IPS-20b (cell line): ENCODE data around the gene PGM5.

ENCODE experiments used
- H3K27ac ChIP-seq: one replicate; pipeline ENCODE4 v1.5.1; 2013; ENCODE audit warnings: low read length
- H3K27me3 ChIP-seq: 2 replicates; pipeline ENCODE4 v1.6.1; 2013; ENCODE audit warnings: mild to moderate bottlenecking, low read length, inconsistent platforms; ENCODE audit not compliant: insufficient read depth
- H3K36me3 ChIP-seq: 2 replicates; pipeline ENCODE4 v1.6.1; 2013; ENCODE audit warnings: low read depth, mild to moderate bottlenecking, inconsistent platforms, low read length, moderate library complexity; ENCODE audit not compliant: insufficient read depth
- H3K4me1 ChIP-seq: 2 replicates; pipeline ENCODE4 v1.6.1; 2013; ENCODE audit warnings: mild to moderate bottlenecking, control low read depth, inconsistent platforms, low read length, moderate library complexity; ENCODE audit not compliant: insufficient read depth
- H3K4me3 ChIP-seq: 2 replicates; pipeline ENCODE4 v1.5.1; 2013; ENCODE audit warnings: mild to moderate bottlenecking, low read length, inconsistent platforms
- H3K9ac ChIP-seq: 2 replicates; pipeline ENCODE4 v1.6.1; 2013; ENCODE audit warnings: low read depth, mild to moderate bottlenecking, inconsistent platforms, low read length, moderate library complexity
- H3K9me3 ChIP-seq: 2 replicates; pipeline ENCODE4 v1.6.1; 2013; ENCODE audit warnings: mild to moderate bottlenecking, low read depth, low read length, inconsistent platforms; ENCODE audit not compliant: insufficient read depth

The PGM5 gene

GRCh38 chr9:68523367-68523936 lies 167.0 kb downstream of the PGM5 start:
- Histone ChIP-seq H3K9ac (no peak overlapping the region), H3K36me3 (no peaks in the 10 kb centered on the region), H3K4me1 (no peaks in the 10 kb centered on the region), H3K27me3 (peaks cover 63% of the 10 kb centered on the region), H3K27ac (no peak overlapping the region), H3K4me3 (no peak overlapping the region), H3K9me3 (no peaks in the 10 kb centered on the region)

- Histone ChIP-seq H3K4me1 (no peaks in the 10 kb centered on the region), H3K27ac (no peak overlapping the region), H3K4me3 (no peak overlapping the region), H3K36me3 (no peaks in the 10 kb centered on the region), H3K27me3 (peaks cover 76% of the 10 kb centered on the region), H3K9me3 (no peaks in the 10 kb centered on the region), H3K9ac (no peak overlapping the region)
Measured at GRCh38 chr9:68530618-68531017, 174.2 kb downstream of the PGM5 start.

DNA sequence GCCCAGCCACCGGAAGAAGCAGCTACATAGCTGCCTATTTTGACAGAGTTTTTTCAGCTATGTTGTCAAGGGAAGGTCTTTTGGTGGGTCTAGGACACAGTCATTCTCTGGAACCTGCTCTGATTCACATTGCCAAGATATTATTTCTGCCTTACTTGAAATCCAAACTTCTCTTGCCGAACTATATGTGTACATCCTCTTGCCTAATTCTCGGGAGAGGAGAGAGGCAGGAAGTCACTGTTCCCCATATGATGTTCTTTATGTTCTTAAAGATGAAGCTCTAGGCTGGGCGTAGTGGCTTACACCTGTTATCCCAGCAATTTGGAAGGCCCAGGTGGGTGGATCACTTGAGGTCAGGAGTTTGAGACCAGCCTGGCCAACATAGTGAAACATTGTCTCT lies 175.7 kb downstream of the PGM5 start:
- Histone ChIP-seq H3K4me3 (no peak overlapping the region), H3K27me3 (peaks cover 72% of the 10 kb centered on the region), H3K9me3 (no peaks in the 10 kb centered on the region), H3K4me1 (no peaks in the 10 kb centered on the region), H3K27ac (no peak overlapping the region), H3K36me3 (no peaks in the 10 kb centered on the region), H3K9ac (no peak overlapping the region)

- H3K9me3 ChIP-seq = no peaks in the 10 kb centered on the region
- no peak overlapping the region for H3K9ac ChIP-seq
- H3K36me3 ChIP-seq = no peaks in the 10 kb centered on the region
- peaks cover 67% of the 10 kb centered on the region for H3K27me3 ChIP-seq
- H3K4me1 ChIP-seq = no peaks in the 10 kb centered on the region
- no peak overlapping the region for H3K4me3 ChIP-seq
- no peak overlapping the region for H3K27ac ChIP-seq
Measured at GRCh38 chr9:68533678-68534077, 177.3 kb downstream of the PGM5 start.

DNA sequence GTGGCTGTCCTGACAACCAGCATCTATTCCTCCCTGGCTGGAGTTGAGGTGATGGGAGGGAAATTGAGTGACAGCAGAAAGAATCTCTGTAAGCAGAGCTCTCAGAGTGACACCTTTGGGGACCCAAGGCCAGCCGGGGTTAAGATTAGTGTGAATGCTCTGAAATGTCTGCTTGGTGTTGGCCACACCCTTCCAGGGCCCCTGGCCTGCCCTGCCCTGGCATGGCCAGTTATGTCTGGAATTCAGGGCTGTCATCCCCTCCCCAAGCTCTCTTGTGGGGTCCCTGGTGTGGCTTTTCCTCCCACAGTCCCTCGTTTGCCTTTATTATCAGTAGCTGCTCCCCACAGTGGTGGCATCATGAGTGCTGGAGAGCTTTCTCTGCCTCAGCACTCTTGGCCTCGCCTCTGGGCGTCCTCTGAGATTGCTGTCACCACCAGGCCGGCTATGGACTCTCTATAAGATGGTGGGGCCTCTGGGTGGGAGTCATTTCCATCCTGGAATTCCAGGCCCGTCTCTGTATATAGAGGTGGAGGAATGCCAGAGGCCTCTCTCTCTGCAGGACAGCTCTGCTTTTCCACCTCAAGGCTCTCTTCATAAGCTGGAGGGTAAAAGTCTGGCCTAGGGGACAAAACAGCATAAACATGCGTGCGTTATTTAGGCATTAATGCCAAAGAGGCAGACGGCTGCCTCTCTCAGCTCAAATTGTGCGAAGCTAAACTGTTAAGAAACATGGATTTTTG lies 180.6 kb downstream of the PGM5 start:
- Histone ChIP-seq H3K4me1 (no peaks in the 10 kb centered on the region), H3K36me3 (no peaks in the 10 kb centered on the region), H3K9me3 (no peaks in the 10 kb centered on the region), H3K9ac (no peak overlapping the region), H3K4me3 (no peak overlapping the region), H3K27ac (no peak overlapping the region), H3K27me3 (peaks cover 45% of the 10 kb centered on the region; the same call in 1 of the 2 replicates)

DNA sequence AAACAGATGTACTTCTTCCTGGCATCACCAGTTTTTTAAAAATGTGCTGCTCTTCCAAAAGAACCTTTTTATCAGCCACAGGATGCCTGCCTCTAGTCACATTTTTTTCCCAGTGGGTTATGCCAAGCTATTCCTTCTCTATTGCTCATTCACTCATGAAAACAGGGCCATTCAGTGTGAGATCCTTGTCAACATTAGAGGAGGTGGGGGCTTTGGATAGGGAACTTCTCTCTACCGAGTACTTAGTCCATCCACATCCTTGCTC lies 181.1 kb downstream of the PGM5 start:
- Histone ChIP-seq H3K9me3 (no peaks in the 10 kb centered on the region), H3K27me3 (peaks cover 47% of the 10 kb centered on the region; the same call in 1 of the 2 replicates), H3K9ac (no peak overlapping the region), H3K4me1 (no peaks in the 10 kb centered on the region), H3K4me3 (no peak overlapping the region), H3K27ac (no peak overlapping the region), H3K36me3 (no peaks in the 10 kb centered on the region)

GRCh38 chr9:68538200-68538599 lies 181.8 kb downstream of the PGM5 start:
- Histone ChIP-seq H3K9ac (no peak overlapping the region), H3K4me1 (no peaks in the 10 kb centered on the region), H3K36me3 (no peaks in the 10 kb centered on the region), H3K9me3 (no peaks in the 10 kb centered on the region), H3K27me3 (peaks cover 49% of the 10 kb centered on the region; the same call in 1 of the 2 replicates), H3K27ac (no peak overlapping the region), H3K4me3 (no peak overlapping the region)

- Histone ChIP-seq H3K27ac (no peak within 1 kb of the TSS), H3K27me3 (peaks cover 31% of the 10 kb centered on the region; the same call in 1 of the 2 replicates), H3K36me3 (no peaks in the 10 kb centered on the region), H3K4me1 (no peaks in the 10 kb centered on the region), H3K9me3 (no peaks in the 10 kb centered on the region), H3K9ac (no peak within 1 kb of the TSS), H3K4me3 (no peak within 1 kb of the TSS)
Measured at GRCh38 chr9:68540712-68541535, 184.5 kb downstream of the PGM5 start, which contains the start of gene TMEM252. Gene TMEM252 (minus strand): TSS chr9:68540883. CDS start chr9:68540814, 69 bp downstream.

GRCh38 chr9:68541568-68541967 lies 185.2 kb downstream of the PGM5 start:
- H3K4me1 ChIP-seq = no peaks in the 10 kb centered on the region
- no peak overlapping the region for H3K27ac ChIP-seq
- no peak overlapping the region for H3K9ac ChIP-seq
- peaks cover 30% of the 10 kb centered on the region; the same call in 1 of the 2 replicates for H3K27me3 ChIP-seq
- H3K9me3 ChIP-seq = no peaks in the 10 kb centered on the region
- H3K36me3 ChIP-seq = no peaks in the 10 kb centered on the region
- H3K4me3 ChIP-seq = no peak overlapping the region

DNA sequence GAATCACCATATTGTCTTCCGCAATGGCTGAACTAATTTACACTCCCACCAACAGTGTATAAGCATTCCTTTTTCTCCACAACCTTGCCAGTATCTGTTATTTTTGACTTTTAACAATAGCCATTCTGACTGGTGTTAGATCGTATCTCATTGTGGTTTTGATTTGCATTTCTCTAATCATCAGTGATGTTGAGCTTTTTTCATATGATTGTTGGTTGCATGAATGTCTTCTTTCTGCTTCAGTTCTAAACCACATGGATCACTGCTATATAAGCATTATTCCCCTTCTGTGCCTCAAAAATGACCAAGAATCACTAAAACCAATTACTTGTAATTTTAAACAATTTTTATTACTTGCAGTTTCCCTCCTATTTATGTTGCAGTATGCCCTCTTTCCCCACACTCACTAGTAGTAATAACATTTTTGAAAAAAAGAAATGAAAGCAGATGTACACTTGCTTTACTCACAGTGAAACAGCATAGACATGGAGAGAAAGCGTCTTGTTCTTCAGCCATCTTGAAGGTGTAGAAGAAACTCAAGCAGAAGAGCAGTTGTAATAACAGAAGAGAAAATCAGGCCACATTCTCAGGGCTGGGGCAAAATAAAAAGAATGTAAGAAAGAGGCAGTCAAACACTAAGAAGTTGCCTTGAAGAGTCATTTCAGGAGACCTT lies 188.8 kb downstream of the PGM5 start:
- no peak overlapping the region for H3K4me3 ChIP-seq
- no peaks in the 10 kb centered on the region for H3K9me3 ChIP-seq
- H3K36me3 ChIP-seq = no peaks in the 10 kb centered on the region
- H3K27ac ChIP-seq = no peak overlapping the region
- H3K27me3 ChIP-seq = peaks cover 19% of the 10 kb centered on the region; the same call in 1 of the 2 replicates
- H3K4me1 ChIP-seq = no peaks in the 10 kb centered on the region
- H3K9ac ChIP-seq = no peak overlapping the region

DNA sequence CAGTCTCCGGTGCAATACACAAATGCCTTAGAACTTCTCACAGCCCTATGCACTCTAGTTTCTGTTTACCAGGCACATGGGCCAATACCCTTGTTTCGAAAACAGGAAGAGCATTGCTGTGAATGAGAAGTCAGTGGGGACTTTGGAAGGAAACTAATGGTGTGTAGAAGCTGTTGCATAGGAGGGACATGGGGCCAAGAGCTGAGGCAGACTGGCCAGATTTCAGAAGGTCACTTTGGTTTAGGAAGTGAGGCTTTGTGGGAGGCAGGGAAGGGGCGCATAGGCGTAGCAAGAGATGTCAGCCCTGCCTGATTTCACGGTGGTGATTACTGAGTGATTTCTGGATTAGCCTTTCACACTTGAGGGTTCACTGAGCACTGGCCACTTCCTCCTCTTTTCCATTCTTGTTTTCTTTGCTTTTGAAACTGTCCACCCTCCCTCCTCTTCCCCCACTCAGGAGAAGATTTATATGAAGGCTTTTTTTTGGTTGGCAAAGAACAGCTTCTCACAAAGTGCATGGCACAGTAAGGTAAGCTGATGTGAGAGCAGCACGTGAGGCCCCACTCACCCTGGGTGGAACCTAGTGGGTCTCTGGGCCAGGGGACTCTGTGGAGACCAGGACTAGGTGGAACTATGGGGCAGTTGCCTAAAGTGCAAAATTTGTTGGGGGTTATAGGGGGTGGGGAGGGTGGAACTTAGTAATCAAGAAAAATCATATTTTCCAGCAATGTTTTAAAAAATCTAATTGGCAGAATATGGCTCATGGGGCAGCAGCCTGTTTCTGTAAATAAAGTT lies 190.4 kb downstream of the PGM5 start:
- no peak overlapping the region for H3K4me3 ChIP-seq
- no peak overlapping the region for H3K27ac ChIP-seq
- no peaks in the 10 kb centered on the region for H3K36me3 ChIP-seq
- no peaks in the 10 kb centered on the region for H3K4me1 ChIP-seq
- peaks cover 11% of the 10 kb centered on the region; the same call in 1 of the 2 replicates for H3K27me3 ChIP-seq
- no peaks in the 10 kb centered on the region for H3K9me3 ChIP-seq
- no peak overlapping the region for H3K9ac ChIP-seq
